ENCODE data around the gene GJD2.

The GJD2 gene

DNA sequence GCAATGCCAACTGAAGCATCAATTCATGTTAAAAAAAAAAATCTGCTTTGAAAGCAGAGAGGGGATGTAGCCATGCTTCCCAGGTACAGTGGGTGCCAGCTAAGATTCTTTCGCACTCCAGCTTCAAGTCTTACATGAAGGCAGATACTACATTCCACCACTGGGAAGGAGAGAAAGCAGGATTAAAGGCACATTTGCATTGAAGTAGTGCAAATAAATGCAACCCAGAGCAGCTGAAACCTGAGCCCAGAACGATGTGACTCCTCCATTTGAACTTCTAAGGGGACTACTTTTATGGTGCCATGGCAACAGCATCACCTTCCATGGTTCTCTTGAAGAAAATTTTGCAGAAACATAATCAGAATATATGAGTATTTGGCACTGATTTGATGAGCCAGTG lies 19.1 kb upstream of the GJD2 start:
- in situ Hi-C loops (cut with MboI; ENCODE audit: low sequenced_read_pairs), result no loop called here

- in situ Hi-C loops (cut with MboI; ENCODE audit: low sequenced_read_pairs), result no loop called here
Observed at GRCh38 chr15:34773013-34773412, 18.2 kb upstream of the GJD2 start.

DNA sequence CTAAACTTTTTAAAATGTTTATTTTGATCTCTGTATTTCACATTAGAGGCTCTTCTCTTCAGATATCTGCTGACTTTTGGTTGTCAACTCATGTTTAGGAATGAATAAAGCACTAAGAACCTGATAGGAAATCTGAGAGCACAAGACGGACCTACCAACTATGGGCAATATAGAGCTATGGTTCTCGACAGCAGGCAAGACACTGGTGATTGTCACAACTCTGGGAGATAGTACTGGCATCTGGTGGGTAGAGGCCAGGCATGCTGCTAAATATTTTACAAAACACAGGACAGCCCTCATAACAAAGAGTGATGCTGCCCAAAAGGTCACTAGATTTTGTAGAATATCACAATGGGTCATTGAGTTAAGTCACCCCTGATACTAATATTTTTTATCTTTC lies 17.5 kb upstream of the GJD2 start:
- in situ Hi-C loops (cut with MboI; ENCODE audit: low sequenced_read_pairs), result no loop called here

DNA sequence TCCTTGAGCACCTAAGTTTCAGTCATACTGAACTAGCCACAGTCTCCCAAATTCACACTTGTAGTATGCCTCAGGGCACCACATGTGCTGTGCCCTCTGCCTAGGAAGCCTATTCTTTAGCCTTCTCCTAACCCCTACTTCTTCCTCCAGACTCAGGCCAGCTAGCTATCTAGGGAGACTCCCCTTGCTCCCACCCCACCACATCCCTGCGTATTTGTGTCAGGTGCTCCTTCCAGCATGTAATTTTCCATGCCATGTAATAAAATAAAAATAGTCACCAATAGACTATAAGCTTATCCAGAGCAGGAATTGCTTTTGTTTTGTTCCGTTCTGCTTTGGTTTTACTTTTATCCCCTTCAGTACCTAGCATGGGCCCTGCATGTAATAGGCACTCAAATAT lies 14.9 kb upstream of the GJD2 start:
- in situ Hi-C loops (cut with MboI; ENCODE audit: low sequenced_read_pairs), result no loop called here

DNA sequence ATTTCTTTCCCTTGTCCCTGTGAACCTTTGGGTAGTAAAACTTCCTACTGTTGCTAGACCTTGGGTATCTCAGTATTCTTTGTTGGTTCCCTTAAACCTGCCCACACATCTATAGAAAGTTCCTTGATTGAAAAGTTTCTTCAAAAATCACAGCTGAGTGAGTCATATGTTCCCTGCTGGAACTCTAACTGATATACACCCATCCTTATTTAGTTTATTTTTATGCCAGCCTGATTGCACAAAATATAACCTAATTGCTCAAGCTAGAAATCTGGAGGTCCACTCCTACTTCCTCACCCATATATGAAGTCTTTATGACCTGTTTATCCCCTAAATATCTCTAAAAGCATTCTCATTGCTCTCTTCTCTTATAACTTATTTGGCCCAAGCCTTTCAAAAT lies 13.7 kb upstream of the GJD2 start:
- in situ Hi-C loops (cut with MboI; ENCODE audit: low sequenced_read_pairs), result no loop called here

DNA sequence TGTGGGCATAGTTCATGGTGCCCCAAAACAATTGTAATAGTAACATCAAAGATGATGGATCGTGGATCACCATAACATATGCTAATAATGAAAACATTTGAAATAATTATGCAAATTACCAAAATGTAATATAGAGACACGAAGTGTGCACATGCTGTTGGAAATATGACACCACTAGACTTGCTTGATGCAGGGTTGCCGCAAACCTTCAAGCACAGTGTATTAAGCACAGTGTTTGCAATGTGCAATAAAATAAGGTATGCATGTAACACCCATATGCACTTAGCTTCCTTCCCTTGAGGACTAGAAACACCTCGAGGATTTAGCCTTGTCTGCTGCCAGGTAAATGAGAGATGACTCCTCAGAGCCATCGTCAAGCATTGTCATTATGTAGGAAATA lies 10.9 kb upstream of the GJD2 start:
- in situ Hi-C loops (cut with MboI; ENCODE audit: low sequenced_read_pairs), result no loop called here

- in situ Hi-C loops (cut with MboI; ENCODE audit: low sequenced_read_pairs), result no loop called here
Observed at GRCh38 chr15:34760909-34761308, 6.1 kb upstream of the GJD2 start.

DNA sequence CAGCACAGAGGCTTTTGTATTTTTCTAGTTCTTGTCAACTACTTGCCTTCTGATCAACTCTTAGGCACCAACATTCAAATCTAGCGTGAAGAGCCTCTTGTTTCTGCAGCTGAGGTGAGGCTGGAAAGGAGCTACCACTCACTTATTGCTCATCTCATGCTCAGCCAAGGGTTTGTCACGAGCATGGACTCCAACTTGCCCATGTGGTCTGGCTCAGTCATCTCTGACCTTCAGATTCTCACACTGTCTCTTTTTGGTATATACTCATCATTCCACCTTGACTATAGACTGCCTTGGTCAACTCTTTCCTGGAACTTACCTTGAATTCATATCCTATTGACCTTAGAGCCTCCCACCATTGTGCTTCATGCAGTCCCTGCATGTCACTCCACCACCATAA lies 5.2 kb upstream of the GJD2 start:
- in situ Hi-C loops (cut with MboI; ENCODE audit: low sequenced_read_pairs), result no loop called here

DNA sequence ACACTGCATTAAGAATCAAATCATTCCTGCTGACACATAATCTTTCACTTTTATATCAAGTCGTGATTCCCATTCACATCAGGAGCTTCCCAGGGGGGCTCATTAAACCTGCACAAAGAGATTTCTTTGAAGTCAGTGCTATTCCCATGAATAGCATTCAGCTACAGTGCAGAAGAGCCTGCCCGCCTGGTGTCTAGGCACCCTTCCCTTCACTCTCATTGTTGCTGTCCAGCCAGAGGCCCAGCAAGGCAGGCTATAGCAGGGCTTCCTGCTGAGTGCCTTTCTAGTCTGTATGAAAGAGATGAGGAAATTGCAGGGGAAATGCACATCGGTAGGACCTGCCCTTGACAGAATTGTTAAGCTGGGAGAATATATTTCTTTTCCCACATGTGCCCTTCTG lies 4.5 kb upstream of the GJD2 start:
- in situ Hi-C loops (cut with MboI; ENCODE audit: low sequenced_read_pairs), result no loop called here

- in situ Hi-C loops (cut with MboI; ENCODE audit: low sequenced_read_pairs), result no loop called here
Observed at GRCh38 chr15:34757262-34757661, 2.5 kb upstream of the GJD2 start.

DNA sequence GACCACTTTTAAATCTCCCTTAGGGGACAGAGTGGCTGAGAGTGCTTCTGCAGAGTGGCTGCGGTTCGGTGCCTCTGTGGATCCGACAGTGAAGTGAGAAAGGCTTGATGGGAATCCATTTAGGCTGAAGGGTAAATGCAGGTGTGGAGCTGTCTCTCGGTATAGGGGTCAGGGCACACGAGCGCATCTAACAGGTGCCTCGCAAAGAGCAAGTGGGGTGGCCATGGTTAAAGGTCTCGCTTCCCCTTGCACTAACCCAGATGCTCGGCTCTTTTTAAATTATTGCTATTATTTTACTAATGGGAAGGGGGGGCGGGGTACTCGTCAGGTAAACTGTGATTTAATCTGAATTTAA lies 598 bp upstream of the GJD2 start:
- in situ Hi-C loops (cut with MboI; ENCODE audit: low sequenced_read_pairs), result no loop called here

DNA sequence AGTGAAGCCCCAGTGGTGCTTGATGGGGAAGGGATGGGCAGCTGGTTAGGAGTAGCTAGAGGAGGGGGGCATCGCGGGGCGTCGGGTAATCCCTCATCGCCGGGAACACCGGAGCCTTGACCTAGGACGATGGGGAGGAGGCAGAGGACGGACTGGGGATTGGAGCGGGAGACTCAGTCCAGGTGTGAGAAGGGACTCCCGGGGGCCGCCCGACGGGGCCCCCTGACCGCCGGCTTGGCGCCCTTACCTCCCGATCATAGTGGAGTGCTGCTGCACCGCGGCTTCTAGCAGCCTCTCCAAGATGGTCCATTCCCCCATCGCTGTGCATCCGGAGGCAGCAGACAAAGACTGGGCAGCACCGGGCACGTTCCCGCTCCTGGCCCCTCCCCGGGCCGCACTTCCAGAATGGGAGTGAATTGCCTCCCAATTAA lies 612 bp downstream of the GJD2 start:
- in situ Hi-C loops (cut with MboI; ENCODE audit: low sequenced_read_pairs), result no loop called here

GRCh38 chr15:34753236-34753894 lies 1.4 kb downstream of the GJD2 start:
- in situ Hi-C loops (cut with MboI; ENCODE audit: low sequenced_read_pairs), result no loop called here

DNA sequence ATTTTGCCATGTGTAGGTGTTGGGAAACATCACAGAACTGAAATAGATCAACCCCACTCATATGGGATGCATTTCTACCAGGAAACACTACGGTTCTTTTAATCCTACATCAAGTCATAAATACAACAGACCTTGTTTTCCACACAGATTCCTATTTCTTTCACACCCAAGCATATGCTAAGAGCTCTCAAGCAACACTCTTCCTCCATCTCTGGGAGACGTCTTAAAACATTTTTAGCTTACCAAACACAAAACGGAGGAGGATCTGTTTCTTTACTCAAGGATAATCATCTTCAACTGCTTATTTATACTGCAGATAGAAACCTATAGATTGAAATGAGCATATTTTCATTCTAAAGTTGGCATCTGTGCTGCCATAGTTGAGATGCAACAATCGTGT lies 5.1 kb downstream of the GJD2 start:
- in situ Hi-C loops (cut with MboI; ENCODE audit: low sequenced_read_pairs), result no loop called here

GRCh38 chr15:34739346-34739745 lies 15.5 kb downstream of the GJD2 start:
- in situ Hi-C loops (cut with MboI; ENCODE audit: low sequenced_read_pairs), result no loop called here

- in situ Hi-C loops (cut with MboI; ENCODE audit: low sequenced_read_pairs), result no loop called here
Observed at GRCh38 chr15:34738002-34738401, 16.8 kb downstream of the GJD2 start.

GRCh38 chr15:34737477-34737876 lies 17.3 kb downstream of the GJD2 start:
- in situ Hi-C loops (cut with MboI; ENCODE audit: low sequenced_read_pairs), result no loop called here

- in situ Hi-C loops (cut with MboI; ENCODE audit: low sequenced_read_pairs), result no loop called here
Observed at GRCh38 chr15:34734303-34734702, 20.5 kb downstream of the GJD2 start.

DNA sequence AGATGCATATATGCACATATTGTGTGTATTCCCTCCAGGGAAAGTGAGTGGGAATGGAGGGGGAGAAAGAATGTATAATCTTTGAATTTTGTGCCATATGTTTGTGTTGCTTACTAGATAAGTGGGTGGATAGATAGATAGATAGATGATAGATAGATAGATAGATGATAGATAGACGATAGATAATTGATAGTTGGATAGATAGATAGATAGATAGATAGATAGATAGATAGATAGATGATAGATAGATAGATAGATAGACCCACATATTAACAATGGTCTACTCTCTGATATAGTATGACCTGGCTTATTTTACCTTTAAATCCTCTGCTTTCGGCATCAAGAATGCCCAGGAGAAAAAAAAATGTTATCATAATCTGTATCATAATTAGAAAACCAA lies 21.2 kb downstream of the GJD2 start:
- in situ Hi-C loops (cut with MboI; ENCODE audit: low sequenced_read_pairs), result no loop called here

DNA sequence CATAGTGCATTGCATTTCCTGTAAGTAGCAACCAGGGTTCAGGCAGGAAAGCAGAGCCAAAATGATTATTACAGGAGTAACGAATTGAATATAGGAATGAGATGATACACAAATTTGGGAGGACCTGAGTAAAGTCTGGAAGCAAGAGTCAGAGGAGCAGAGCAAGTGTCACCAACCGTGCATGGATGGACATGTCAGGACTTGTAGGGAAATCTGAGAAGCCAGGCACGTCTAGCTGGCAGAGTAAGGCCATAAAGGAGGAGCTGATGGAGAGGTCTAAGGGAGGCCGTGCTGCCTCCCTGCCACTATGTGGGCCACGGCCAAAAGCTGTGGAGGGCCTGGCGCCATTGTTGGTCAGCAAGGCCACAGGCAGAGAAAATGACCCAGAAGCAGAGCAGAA lies 22.4 kb downstream of the GJD2 start:
- in situ Hi-C loops (cut with MboI; ENCODE audit: low sequenced_read_pairs), result no loop called here

DNA sequence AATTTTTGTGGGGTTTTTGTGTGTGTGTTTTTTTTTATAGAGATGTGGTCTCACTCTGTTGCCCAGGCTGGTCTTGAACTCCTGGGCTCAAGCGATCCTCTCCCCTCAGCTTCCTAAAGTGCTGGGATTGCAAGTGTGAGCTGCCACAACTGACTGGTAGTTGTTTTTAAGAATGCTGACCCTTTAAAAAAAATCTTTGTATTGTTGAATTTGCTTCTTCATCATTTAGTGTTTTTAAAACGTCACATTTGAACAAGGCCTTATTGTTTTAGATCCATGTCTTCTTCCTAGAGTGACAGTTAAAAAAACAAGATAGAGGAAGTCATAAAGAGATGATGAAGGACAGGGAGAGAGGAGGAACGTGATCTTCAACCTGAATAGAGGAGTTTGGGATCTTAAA lies 24.1 kb downstream of the GJD2 start:
- in situ Hi-C loops (cut with MboI; ENCODE audit: low sequenced_read_pairs), result no loop called here

DNA sequence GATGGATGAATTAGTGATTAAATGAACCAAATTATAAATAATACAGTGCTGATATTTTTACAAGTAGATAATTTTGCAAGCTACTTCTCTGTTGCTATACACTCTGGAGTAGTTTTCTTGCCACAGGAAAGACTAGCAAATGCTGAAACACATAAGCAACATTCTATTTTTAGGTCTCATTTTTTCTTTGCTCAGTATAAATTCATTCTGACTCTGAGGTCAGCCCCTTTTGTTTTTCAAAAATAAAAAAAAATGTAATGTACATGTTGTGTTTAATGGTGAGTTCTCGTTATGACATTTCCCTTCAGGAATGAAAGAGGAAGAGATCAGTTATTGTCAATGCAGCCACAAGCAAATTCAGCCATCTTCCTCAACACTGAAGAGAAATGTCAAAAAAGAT lies 24.9 kb downstream of the GJD2 start:
- in situ Hi-C loops (cut with MboI; ENCODE audit: low sequenced_read_pairs), result no loop called here

DNA sequence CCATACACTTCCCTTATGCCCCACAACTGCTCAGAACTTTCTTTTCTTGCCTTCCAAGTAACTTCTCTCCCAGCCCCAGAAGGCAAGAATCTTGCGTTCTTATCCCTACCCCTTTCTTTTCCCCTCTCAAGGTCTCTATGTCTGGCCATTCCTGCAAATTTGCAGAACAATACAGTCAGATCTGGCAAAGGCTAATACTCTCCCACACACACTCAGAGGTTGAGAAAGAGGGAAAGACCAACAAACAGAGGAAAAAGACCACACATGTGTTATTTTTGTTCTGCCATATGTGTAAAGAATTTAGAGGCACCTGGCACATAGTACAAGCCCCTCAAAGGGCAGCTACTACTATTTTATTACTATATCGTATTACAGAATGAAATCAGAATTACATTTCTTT lies 25.7 kb downstream of the GJD2 start:
- in situ Hi-C loops (cut with MboI; ENCODE audit: low sequenced_read_pairs), result no loop called here

All from HL-60/S4 treated with phorbol 12-myristate 13-acetate at 8.2 ng/mL for 4 days and 3 days (cell line).